Esophagus muscularis mucosa (tissue), 3 donors: Measurements from ENCODE around the gene ANXA1.

Experiments used
- POLR2A ChIP-seq: fragments of 450-650 bp; IDR thresholded peaks from one replicate; pipeline ENCODE4 v1.6.1; 2017; ENCODE audit warnings: antibody characterized with exemption, moderate library complexity, mild to moderate bottlenecking, low read depth
- TF ChIP-seq, protein P1 (sequence below), 3 experiments: fragments of 200-600 bp in 2 of 3; fragments of 450-650 bp in 1 of 3; sonication (generic) in 2 of 3; IDR thresholded peaks; one replicate each; pipeline ENCODE4 v1.5.1; 2017 to 2019; ENCODE audit warnings: antibody characterized with exemption in 3 of 3, mild to moderate bottlenecking in 2 of 3, moderate library complexity in 1 of 3

DNA sequence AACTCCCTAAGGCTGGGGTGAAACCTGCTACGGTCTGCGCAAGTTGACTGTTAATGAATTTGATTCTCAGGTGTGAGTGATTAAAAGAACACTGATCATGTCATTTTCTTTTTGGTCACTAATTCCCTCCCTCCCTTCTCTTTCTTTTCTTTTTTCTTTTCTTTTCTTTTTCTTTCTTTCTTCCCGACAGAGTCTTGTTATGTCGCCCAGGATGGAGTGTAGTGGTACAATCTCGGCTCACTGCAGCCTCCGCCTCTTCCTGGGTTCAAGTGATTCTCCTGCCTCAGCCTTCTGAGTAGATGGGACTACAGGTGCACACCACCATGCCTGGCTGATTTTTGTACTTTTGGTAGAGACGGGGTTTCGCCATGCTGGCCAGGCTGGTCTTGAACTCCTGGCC, 2.6 kb downstream of the ANXA1 start:
- TF ChIP-seq, protein P1, sequence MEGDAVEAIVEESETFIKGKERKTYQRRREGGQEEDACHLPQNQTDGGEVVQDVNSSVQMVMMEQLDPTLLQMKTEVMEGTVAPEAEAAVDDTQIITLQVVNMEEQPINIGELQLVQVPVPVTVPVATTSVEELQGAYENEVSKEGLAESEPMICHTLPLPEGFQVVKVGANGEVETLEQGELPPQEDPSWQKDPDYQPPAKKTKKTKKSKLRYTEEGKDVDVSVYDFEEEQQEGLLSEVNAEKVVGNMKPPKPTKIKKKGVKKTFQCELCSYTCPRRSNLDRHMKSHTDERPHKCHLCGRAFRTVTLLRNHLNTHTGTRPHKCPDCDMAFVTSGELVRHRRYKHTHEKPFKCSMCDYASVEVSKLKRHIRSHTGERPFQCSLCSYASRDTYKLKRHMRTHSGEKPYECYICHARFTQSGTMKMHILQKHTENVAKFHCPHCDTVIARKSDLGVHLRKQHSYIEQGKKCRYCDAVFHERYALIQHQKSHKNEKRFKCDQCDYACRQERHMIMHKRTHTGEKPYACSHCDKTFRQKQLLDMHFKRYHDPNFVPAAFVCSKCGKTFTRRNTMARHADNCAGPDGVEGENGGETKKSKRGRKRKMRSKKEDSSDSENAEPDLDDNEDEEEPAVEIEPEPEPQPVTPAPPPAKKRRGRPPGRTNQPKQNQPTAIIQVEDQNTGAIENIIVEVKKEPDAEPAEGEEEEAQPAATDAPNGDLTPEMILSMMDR (IDR thresholded peaks at IDR 0.05): no peak
- no peak for TF ChIP-seq POLR2A
